ENCODE results near the gene BTG2. TPM values are rescaled to one million over a fixed set of nuclear protein-coding genes. Genes with fewer than 3 reads are reported as not detected.
A peak's percentile ranks its signal among the peaks of the same experiment; 100 is the strongest.

BTG2 gene
- total and polyA plus RNA-seq, 2 donors (not counting 1 experiment from before 2014, with no cell fraction given) = 9.8 to 26.3 TPM

GRCh38 chr1:203284411-203285123, 20.8 kb upstream of the BTG2 start:
- H3K27ac ChIP-seq (ENCODE audit: insufficient read depth, low read length) = no peak overlapping the region
- peaks cover 2% of the 10 kb centered on the region for H3K4me1 ChIP-seq (ENCODE audit: control insufficient read depth, extremely low read depth, insufficient read depth, low read length)
- no peak for DNase-seq (ENCODE audit: low read depth in 2 of 2)
- H4K20me1 ChIP-seq (ENCODE audit: control insufficient read depth, extremely low read depth, insufficient read depth, low read length) = no peaks in the 10 kb centered on the region
- no peaks in the 10 kb centered on the region for H3K9me3 ChIP-seq (ENCODE audit: control insufficient read depth, insufficient read depth, low read depth, low read length)
- no peaks in the 10 kb centered on the region for H3K79me2 ChIP-seq (ENCODE audit: control insufficient read depth, insufficient read depth, low read length)
- H3K4me2 ChIP-seq (ENCODE audit: extremely low read depth, insufficient read depth, low read length) = no peak overlapping the region
- H3K4me3 ChIP-seq (replicated peaks in 1 of 4; ENCODE audit: control extremely low read depth in 1 of 4, insufficient read depth in 1 of 4, low read depth in 3 of 4, low read length in 4 of 4) = no peak overlapping the region
- H3K36me3 ChIP-seq (ENCODE audit: control insufficient read depth, insufficient read depth, low read length) = no peaks in the 10 kb centered on the region
- H2AFZ ChIP-seq (ENCODE audit: low read length) = no peak overlapping the region
- no peak for TF ChIP-seq EZH2 (IDR thresholded peaks at IDR 0.05; ENCODE audit: low read length, missing control alignments)
- no peak for TF ChIP-seq CTCF (conservative IDR thresholded peaks at IDR 0.05 in 1 of 2, IDR thresholded peaks at IDR 0.05 in 1 of 2; ENCODE audit: low read depth in 1 of 2, low read length in 2 of 2)
- no peak overlapping the region for H3K9ac ChIP-seq (ENCODE audit: insufficient read depth, low read length)
- H3K27me3 ChIP-seq (ENCODE audit: control insufficient read depth, insufficient read depth, low read length) = peaks cover 35% of the 10 kb centered on the region

- no peaks in the 10 kb centered on the region for H3K9me3 ChIP-seq (ENCODE audit: control insufficient read depth, insufficient read depth, low read depth, low read length)
- no peak overlapping the region for H3K4me3 ChIP-seq (replicated peaks in 1 of 4; ENCODE audit: control extremely low read depth in 1 of 4, insufficient read depth in 1 of 4, low read depth in 3 of 4, low read length in 4 of 4)
- no peaks in the 10 kb centered on the region for H4K20me1 ChIP-seq (ENCODE audit: control insufficient read depth, extremely low read depth, insufficient read depth, low read length)
- H3K27ac ChIP-seq (ENCODE audit: insufficient read depth, low read length) = no peak overlapping the region
- H2AFZ ChIP-seq (ENCODE audit: low read length) = no peak overlapping the region
- no peaks in the 10 kb centered on the region for H3K79me2 ChIP-seq (ENCODE audit: control insufficient read depth, insufficient read depth, low read length)
- peaks cover 40% of the 10 kb centered on the region for H3K27me3 ChIP-seq (ENCODE audit: control insufficient read depth, insufficient read depth, low read length)
- TF ChIP-seq EZH2 (IDR thresholded peaks at IDR 0.05; ENCODE audit: low read length, missing control alignments) = no peak
- TF ChIP-seq CTCF (conservative IDR thresholded peaks at IDR 0.05 in 1 of 2, IDR thresholded peaks at IDR 0.05 in 1 of 2; ENCODE audit: low read depth in 1 of 2, low read length in 2 of 2) = no peak
- no peak overlapping the region for H3K9ac ChIP-seq (ENCODE audit: insufficient read depth, low read length)
- H3K4me1 ChIP-seq (ENCODE audit: control insufficient read depth, extremely low read depth, insufficient read depth, low read length) = peaks cover 2% of the 10 kb centered on the region
- H3K4me2 ChIP-seq (ENCODE audit: extremely low read depth, insufficient read depth, low read length) = no peak overlapping the region
- no peak for DNase-seq (ENCODE audit: low read depth in 2 of 2)
- no peaks in the 10 kb centered on the region for H3K36me3 ChIP-seq (ENCODE audit: control insufficient read depth, insufficient read depth, low read length)
These were observed 18.9 kb upstream of the BTG2 start for GRCh38 chr1:203286161-203286984.

- peaks cover 40% of the 10 kb centered on the region for H3K27me3 ChIP-seq (ENCODE audit: control insufficient read depth, insufficient read depth, low read length)
- H3K4me2 ChIP-seq (ENCODE audit: extremely low read depth, insufficient read depth, low read length) = no peak overlapping the region
- H3K9me3 ChIP-seq (ENCODE audit: control insufficient read depth, insufficient read depth, low read depth, low read length) = no peaks in the 10 kb centered on the region
- H3K9ac ChIP-seq (ENCODE audit: insufficient read depth, low read length) = no peak overlapping the region
- H4K20me1 ChIP-seq (ENCODE audit: control insufficient read depth, extremely low read depth, insufficient read depth, low read length) = no peaks in the 10 kb centered on the region
- H3K27ac ChIP-seq (ENCODE audit: insufficient read depth, low read length) = no peak overlapping the region
- no peaks in the 10 kb centered on the region for H3K36me3 ChIP-seq (ENCODE audit: control insufficient read depth, insufficient read depth, low read length)
- no peak overlapping the region for H2AFZ ChIP-seq (ENCODE audit: low read length)
- peaks cover 2% of the 10 kb centered on the region for H3K4me1 ChIP-seq (ENCODE audit: control insufficient read depth, extremely low read depth, insufficient read depth, low read length)
- no peaks in the 10 kb centered on the region for H3K79me2 ChIP-seq (ENCODE audit: control insufficient read depth, insufficient read depth, low read length)
- no peak overlapping the region for H3K4me3 ChIP-seq (replicated peaks in 1 of 4; ENCODE audit: control extremely low read depth in 1 of 4, insufficient read depth in 1 of 4, low read depth in 3 of 4, low read length in 4 of 4)
- no peak for TF ChIP-seq CTCF (conservative IDR thresholded peaks at IDR 0.05 in 1 of 2, IDR thresholded peaks at IDR 0.05 in 1 of 2; ENCODE audit: low read depth in 1 of 2, low read length in 2 of 2)
- no peak for TF ChIP-seq EZH2 (IDR thresholded peaks at IDR 0.05; ENCODE audit: low read length, missing control alignments)
- DNase-seq (ENCODE audit: low read depth in 2 of 2) = peak in 1 of 2 donors; percentile 34
These were observed 18.0 kb upstream of the BTG2 start for GRCh38 chr1:203287109-203287893.
